GM19452 (cell line): ENCODE data around the gene PPP1CA.
"Not testable (repeated sequence)": the region's sequence is repeated elsewhere in the genome, so short reads cannot be mapped to it uniquely, and the experiment has no call there.

ENCODE experiments used
- ATAC-seq: cut with Tn5 transposase; IDR thresholded peaks from one replicate; pipeline ENCODE4 v1.9.1; 2021; ENCODE audit not compliant: unreplicated experiment

Gene PPP1CA

GRCh38 chr11:67435031-67435726, 33.5 kb upstream of the PPP1CA start:
- no peak for ATAC-seq

- ATAC-seq = no peak
Measured at GRCh38 chr11:67434395-67434881, 32.8 kb upstream of the PPP1CA start.

GRCh38 chr11:67433536-67434394, 32.1 kb upstream of the PPP1CA start:
- no peak for ATAC-seq

- no peak for ATAC-seq
Measured at GRCh38 chr11:67432655-67433349, 31.1 kb upstream of the PPP1CA start.

- no peak for ATAC-seq
Measured at GRCh38 chr11:67431346-67432249, 29.9 kb upstream of the PPP1CA start.

GRCh38 chr11:67429722-67430121, 28.1 kb upstream of the PPP1CA start:
- ATAC-seq = no peak

- ATAC-seq = no peak
Measured at GRCh38 chr11:67429038-67429668, 27.5 kb upstream of the PPP1CA start.

GRCh38 chr11:67428052-67429001, 26.7 kb upstream of the PPP1CA start, which contains the start of gene RPS6KB2:
Gene RPS6KB2 (plus strand): TSS chr11:67428494. CDS start chr11:67428546, 52 bp downstream.
- peak; percentile 84 for ATAC-seq

- not testable (repeated sequence) for ATAC-seq
Measured at GRCh38 chr11:67427364-67427859, 25.8 kb upstream of the PPP1CA start.

- no peak for ATAC-seq
Measured at GRCh38 chr11:67423891-67424613, 22.4 kb upstream of the PPP1CA start.

- no peak for ATAC-seq
Measured at GRCh38 chr11:67423466-67423865, 21.8 kb upstream of the PPP1CA start.

- ATAC-seq = no peak
Measured at GRCh38 chr11:67422891-67423290, 21.2 kb upstream of the PPP1CA start.

GRCh38 chr11:67421430-67422031, 19.9 kb upstream of the PPP1CA start:
- no peak for ATAC-seq

- ATAC-seq = peak; percentile 83
Measured at GRCh38 chr11:67420646-67421429, 19.2 kb upstream of the PPP1CA start.

GRCh38 chr11:67420147-67420645, 18.5 kb upstream of the PPP1CA start:
- ATAC-seq = no peak

GRCh38 chr11:67419325-67420049, 17.8 kb upstream of the PPP1CA start:
- no peak for ATAC-seq
